Epithelial cell of proximal tubule (primary cell): Measurements from ENCODE around the gene TIGIT. TPM values are rescaled to one million over a fixed set of nuclear protein-coding genes. Genes with fewer than 3 reads are reported as not detected.

Experiments
- DNase-seq: peaks from one replicate; pipeline ENCODE4 v3.0.0-alpha.2; 2011; ENCODE audit warnings: low read depth
- H3K4me3 ChIP-seq: 2 replicates; pipeline ENCODE4 v1.5.1; 2011; ENCODE audit warnings: low read depth, mild to moderate bottlenecking, low read length
- CTCF ChIP-seq: conservative IDR thresholded peaks from 2 replicates; pipeline ENCODE4 v1.5.1; 2012; ENCODE audit warnings: low read depth, mild to moderate bottlenecking, low read length
- total RNA-seq: library from RNA; depleted of rRNA; stranded (reverse); fragments of >200 nt; gene quantifications from 2 replicates; pipeline ENCODE4 v1.2.3, GENCODE V29; 2015

TIGIT gene
- total RNA-seq, 1 donor from 2014 or later, result not detected

- TF ChIP-seq CTCF, result no peak
- no peak overlapping the region for H3K4me3 ChIP-seq
- DNase-seq, result no peak
Measured at GRCh38 chr3:114308830-114309229, 15.0 kb downstream of the TIGIT start.

- no peak for TF ChIP-seq CTCF
- no peak overlapping the region for H3K4me3 ChIP-seq
- DNase-seq, result no peak
Measured at GRCh38 chr3:114310695-114311094, 16.9 kb downstream of the TIGIT start.

- DNase-seq, result no peak
- no peak overlapping the region for H3K4me3 ChIP-seq
- no peak for TF ChIP-seq CTCF
Measured at GRCh38 chr3:114313426-114313825, 19.6 kb downstream of the TIGIT start.

GRCh38 chr3:114314282-114314681, 20.5 kb downstream of the TIGIT start:
- no peak overlapping the region for H3K4me3 ChIP-seq
- no peak for TF ChIP-seq CTCF
- no peak for DNase-seq

- no peak for TF ChIP-seq CTCF
- H3K4me3 ChIP-seq, result no peak overlapping the region
- DNase-seq, result no peak
Measured at GRCh38 chr3:114318295-114318694, 24.5 kb downstream of the TIGIT start.

GRCh38 chr3:114319453-114319852, 25.6 kb downstream of the TIGIT start:
- no peak for DNase-seq

More at GRCh38 chr3:114319453-114319852, 25.6 kb downstream of the TIGIT start:
- H3K4me3 ChIP-seq, result no peak overlapping the region
- no peak for TF ChIP-seq CTCF
